ENCODE results near the gene SMCO1. TPM values are rescaled to one million over a fixed set of nuclear protein-coding genes. Genes with fewer than 3 reads are reported as not detected.

Gene SMCO1
- total and polyA plus RNA-seq, 2 experiments from 2014 or later = not detected

DNA sequence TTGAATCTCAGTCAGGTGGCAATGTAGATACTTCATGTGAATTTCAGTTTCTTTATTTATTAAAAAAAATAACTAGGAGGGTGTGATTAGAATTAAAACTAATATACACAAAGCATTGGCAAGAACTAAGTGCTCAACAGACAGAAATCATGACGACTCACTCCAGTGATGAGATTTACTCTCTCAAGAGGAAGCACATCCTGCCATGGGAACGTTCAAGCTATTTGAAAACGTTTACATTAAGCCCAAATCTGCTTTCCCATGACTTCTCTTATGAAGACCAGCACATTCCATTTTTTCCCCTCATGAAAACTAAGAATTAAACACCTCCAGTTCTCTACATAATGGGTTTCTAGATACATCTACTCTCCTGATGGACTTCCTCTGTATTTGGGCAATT is 44.7 kb upstream of the SMCO1 start:
- Histone ChIP-seq H2AFZ (no peak overlapping the region), H3K9me2 (ENCODE audit: insufficient read depth) (no peaks in the 10 kb centered on the region), H4K20me1 (replicated peaks; ENCODE audit: insufficient read depth) (peaks cover 3% of the 10 kb centered on the region), H3K4me2 (no peak overlapping the region), H3F3A (replicated peaks; ENCODE audit: low read depth) (no peaks in the 10 kb centered on the region), H3K4me1 (ENCODE audit: insufficient read depth) (no peaks in the 10 kb centered on the region), H3K79me2 (replicated peaks; ENCODE audit: insufficient read depth) (peaks cover 9% of the 10 kb centered on the region), H3K27ac (ENCODE audit: low read depth) (no peak overlapping the region), H3K36me3 (ENCODE audit: insufficient read depth) (no peaks in the 10 kb centered on the region), H3K27me3 (ENCODE audit: insufficient read depth) (no peaks in the 10 kb centered on the region), H3K4me3 (no peak overlapping the region)
- no peak overlapping the region for H3K27ac Mint-ChIP-seq
- TF ChIP-seq EZH2 (IDR thresholded peaks at IDR 0.05; ENCODE audit: low read depth, unreplicated experiment) = no peak
- TF ChIP-seq, protein P1, sequence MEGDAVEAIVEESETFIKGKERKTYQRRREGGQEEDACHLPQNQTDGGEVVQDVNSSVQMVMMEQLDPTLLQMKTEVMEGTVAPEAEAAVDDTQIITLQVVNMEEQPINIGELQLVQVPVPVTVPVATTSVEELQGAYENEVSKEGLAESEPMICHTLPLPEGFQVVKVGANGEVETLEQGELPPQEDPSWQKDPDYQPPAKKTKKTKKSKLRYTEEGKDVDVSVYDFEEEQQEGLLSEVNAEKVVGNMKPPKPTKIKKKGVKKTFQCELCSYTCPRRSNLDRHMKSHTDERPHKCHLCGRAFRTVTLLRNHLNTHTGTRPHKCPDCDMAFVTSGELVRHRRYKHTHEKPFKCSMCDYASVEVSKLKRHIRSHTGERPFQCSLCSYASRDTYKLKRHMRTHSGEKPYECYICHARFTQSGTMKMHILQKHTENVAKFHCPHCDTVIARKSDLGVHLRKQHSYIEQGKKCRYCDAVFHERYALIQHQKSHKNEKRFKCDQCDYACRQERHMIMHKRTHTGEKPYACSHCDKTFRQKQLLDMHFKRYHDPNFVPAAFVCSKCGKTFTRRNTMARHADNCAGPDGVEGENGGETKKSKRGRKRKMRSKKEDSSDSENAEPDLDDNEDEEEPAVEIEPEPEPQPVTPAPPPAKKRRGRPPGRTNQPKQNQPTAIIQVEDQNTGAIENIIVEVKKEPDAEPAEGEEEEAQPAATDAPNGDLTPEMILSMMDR (conservative IDR thresholded peaks at IDR 0.05; ENCODE audit: low read depth in 2 of 2) = no peak
- no peak for TF ChIP-seq EZH2phosphoT487 (IDR thresholded peaks at IDR 0.05; ENCODE audit: unreplicated experiment)
- TF ChIP-seq ZNF331 (CRISPR knock-in tag; IDR thresholded peaks at IDR 0.05; ENCODE audit: low read depth) = no peak
- no peak for TF ChIP-seq STAT1 (IDR thresholded peaks at IDR 0.05; ENCODE audit: unreplicated experiment)
- TF ChIP-seq NANOG (IDR thresholded peaks at IDR 0.05; ENCODE audit: borderline replicate concordance) = no peak
- TF ChIP-seq, protein P2, sequence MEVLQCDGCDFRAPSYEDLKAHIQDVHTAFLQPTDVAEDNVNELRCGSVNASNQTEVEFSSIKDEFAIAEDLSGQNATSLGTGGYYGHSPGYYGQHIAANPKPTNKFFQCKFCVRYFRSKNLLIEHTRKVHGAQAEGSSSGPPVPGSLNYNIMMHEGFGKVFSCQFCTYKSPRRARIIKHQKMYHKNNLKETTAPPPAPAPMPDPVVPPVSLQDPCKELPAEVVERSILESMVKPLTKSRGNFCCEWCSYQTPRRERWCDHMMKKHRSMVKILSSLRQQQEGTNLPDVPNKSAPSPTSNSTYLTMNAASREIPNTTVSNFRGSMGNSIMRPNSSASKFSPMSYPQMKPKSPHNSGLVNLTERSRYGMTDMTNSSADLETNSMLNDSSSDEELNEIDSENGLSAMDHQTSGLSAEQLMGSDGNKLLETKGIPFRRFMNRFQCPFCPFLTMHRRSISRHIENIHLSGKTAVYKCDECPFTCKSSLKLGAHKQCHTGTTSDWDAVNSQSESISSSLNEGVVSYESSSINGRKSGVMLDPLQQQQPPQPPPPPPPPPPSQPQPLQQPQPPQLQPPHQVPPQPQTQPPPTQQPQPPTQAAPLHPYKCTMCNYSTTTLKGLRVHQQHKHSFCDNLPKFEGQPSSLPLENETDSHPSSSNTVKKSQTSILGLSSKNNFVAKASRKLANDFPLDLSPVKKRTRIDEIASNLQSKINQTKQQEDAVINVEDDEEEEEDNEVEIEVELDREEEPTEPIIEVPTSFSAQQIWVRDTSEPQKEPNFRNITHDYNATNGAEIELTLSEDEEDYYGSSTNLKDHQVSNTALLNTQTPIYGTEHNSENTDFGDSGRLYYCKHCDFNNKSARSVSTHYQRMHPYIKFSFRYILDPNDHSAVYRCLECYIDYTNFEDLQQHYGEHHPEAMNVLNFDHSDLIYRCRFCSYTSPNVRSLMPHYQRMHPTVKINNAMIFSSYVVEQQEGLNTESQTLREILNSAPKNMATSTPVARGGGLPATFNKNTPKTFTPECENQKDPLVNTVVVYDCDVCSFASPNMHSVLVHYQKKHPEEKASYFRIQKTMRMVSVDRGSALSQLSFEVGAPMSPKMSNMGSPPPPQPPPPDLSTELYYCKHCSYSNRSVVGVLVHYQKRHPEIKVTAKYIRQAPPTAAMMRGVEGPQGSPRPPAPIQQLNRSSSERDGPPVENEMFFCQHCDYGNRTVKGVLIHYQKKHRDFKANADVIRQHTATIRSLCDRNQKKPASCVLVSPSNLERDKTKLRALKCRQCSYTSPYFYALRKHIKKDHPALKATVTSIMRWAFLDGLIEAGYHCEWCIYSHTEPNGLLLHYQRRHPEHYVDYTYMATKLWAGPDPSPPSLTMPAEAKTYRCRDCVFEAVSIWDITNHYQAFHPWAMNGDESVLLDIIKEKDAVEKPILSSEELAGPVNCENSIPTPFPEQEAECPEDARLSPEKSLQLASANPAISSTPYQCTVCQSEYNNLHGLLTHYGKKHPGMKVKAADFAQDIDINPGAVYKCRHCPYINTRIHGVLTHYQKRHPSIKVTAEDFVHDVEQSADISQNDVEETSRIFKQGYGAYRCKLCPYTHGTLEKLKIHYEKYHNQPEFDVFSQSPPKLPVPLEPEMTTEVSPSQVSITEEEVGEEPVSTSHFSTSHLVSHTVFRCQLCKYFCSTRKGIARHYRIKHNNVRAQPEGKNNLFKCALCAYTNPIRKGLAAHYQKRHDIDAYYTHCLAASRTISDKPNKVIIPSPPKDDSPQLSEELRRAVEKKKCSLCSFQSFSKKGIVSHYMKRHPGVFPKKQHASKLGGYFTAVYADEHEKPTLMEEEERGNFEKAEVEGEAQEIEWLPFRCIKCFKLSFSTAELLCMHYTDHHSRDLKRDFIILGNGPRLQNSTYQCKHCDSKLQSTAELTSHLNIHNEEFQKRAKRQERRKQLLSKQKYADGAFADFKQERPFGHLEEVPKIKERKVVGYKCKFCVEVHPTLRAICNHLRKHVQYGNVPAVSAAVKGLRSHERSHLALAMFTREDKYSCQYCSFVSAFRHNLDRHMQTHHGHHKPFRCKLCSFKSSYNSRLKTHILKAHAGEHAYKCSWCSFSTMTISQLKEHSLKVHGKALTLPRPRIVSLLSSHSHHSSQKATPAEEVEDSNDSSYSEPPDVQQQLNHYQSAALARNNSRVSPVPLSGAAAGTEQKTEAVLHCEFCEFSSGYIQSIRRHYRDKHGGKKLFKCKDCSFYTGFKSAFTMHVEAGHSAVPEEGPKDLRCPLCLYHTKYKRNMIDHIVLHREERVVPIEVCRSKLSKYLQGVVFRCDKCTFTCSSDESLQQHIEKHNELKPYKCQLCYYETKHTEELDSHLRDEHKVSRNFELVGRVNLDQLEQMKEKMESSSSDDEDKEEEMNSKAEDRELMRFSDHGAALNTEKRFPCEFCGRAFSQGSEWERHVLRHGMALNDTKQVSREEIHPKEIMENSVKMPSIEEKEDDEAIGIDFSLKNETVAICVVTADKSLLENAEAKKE (CRISPR knock-in tag; IDR thresholded peaks at IDR 0.05) = no peak
- TF ChIP-seq, protein P3, sequence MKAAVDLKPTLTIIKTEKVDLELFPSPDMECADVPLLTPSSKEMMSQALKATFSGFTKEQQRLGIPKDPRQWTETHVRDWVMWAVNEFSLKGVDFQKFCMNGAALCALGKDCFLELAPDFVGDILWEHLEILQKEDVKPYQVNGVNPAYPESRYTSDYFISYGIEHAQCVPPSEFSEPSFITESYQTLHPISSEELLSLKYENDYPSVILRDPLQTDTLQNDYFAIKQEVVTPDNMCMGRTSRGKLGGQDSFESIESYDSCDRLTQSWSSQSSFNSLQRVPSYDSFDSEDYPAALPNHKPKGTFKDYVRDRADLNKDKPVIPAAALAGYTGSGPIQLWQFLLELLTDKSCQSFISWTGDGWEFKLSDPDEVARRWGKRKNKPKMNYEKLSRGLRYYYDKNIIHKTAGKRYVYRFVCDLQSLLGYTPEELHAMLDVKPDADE (IDR thresholded peaks at IDR 0.05) = no peak
- no peak for TF ChIP-seq ZNF114 (CRISPR knock-in tag; IDR thresholded peaks at IDR 0.05)
- TF ChIP-seq POLR2AphosphoS5 (IDR thresholded peaks at IDR 0.05; ENCODE audit: low read depth) = no peak
- TF ChIP-seq JUNB (IDR thresholded peaks at IDR 0.05; ENCODE audit: unreplicated experiment) = no peak
- no peaks in the 10 kb centered on the region for H3K27me3 Mint-ChIP-seq (ENCODE audit: insufficient read depth, low read depth, poor library complexity)
- peaks cover 3% of the 10 kb centered on the region; the same call in 1 of the 3 replicates for H3K36me3 Mint-ChIP-seq (ENCODE audit: low read depth)
- no peaks in the 10 kb centered on the region for H3K9me3 Mint-ChIP-seq
- no peaks in the 10 kb centered on the region for H3K4me1 Mint-ChIP-seq
- DNase-seq (ENCODE audit: low spot score) = no peak
- no peak overlapping the region for H3K4me3 Mint-ChIP-seq
- no peak for ATAC-seq

Data from GM23338 (cell line).